Stimulated activated effector memory CD8-positive, alpha-beta T cell treated with anti-CD3 and anti-CD28 coated beads, Interleukin-12 subunit alpha, Interleukin-12 subunit beta, amount 100 ng/mL, for 72 hours (primary cell): ENCODE results near the gene GTF2IRD1.
"Not testable (repeated sequence)": the region's sequence is repeated elsewhere in the genome, so short reads cannot be mapped to it uniquely, and the experiment has no call there.

Experiments
- ATAC-seq: fragments of 150-1000 bp; cut with Tn5 transposase; 2 replicates; pipeline ENCODE4 v1.10.0; 2021
- DNase-seq, 2 donors: peaks; one replicate each; pipeline ENCODE4 v3.0.0; 2021 to 2022; ENCODE audit warnings: low spot score in 2 of 2
- H3K27ac Mint-ChIP-seq: one replicate; pipeline ENCODE4 v1.8.0; 2022; ENCODE audit warnings: mild to moderate bottlenecking, mixed read lengths
- H3K36me3 Mint-ChIP-seq: one replicate; pipeline ENCODE4 v1.8.0; 2022; ENCODE audit warnings: mild to moderate bottlenecking, mixed read lengths
- H3K4me1 Mint-ChIP-seq: one replicate; pipeline ENCODE4 v1.8.0; 2022; ENCODE audit warnings: mixed read lengths
- H3K4me3 Mint-ChIP-seq: one replicate; pipeline ENCODE4 v1.8.0; 2022; ENCODE audit warnings: mild to moderate bottlenecking, mixed read lengths
- H3K9me3 Mint-ChIP-seq: one replicate; pipeline ENCODE4 v1.8.0; 2022; ENCODE audit warnings: mixed read lengths

The GTF2IRD1 gene

DNA sequence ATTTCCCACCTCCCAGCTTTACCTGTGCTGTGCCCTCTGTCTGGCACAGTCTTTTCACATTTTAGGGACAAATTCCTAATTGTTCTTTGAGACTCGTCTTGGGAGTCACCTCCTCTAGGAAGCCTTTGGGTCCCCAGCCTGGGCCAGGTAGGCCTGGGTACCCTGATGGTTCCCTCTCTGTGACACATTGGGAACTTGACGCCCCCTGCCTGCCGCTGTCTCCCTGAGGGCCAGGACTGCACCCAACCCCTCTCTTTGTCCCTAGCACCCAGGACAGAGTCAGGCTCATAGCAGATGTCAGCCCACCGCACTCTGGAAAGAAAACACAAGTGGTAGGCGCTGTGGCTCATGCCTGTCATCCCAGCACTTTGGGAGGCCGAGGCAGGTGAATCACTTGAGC is 71.4 kb downstream of the GTF2IRD1 start:
- no peaks in the 10 kb centered on the region for H3K36me3 Mint-ChIP-seq
- no peak for ATAC-seq

GRCh38 chr7:74525881-74526280 is 72.2 kb downstream of the GTF2IRD1 start:
- H3K27ac Mint-ChIP-seq, result no peak overlapping the region
- H3K9me3 Mint-ChIP-seq, result no peaks in the 10 kb centered on the region
- H3K36me3 Mint-ChIP-seq, result no peaks in the 10 kb centered on the region
- H3K4me1 Mint-ChIP-seq, result no peaks in the 10 kb centered on the region
- no peak for ATAC-seq
- no peak for DNase-seq
- H3K4me3 Mint-ChIP-seq, result no peak overlapping the region

More for the DNA sequence above, 71.4 kb downstream of the GTF2IRD1 start:
- no peaks in the 10 kb centered on the region for H3K4me1 Mint-ChIP-seq
- no peaks in the 10 kb centered on the region for H3K9me3 Mint-ChIP-seq
- DNase-seq, result no peak
- no peak overlapping the region for H3K4me3 Mint-ChIP-seq
- H3K27ac Mint-ChIP-seq, result no peak overlapping the region

DNA sequence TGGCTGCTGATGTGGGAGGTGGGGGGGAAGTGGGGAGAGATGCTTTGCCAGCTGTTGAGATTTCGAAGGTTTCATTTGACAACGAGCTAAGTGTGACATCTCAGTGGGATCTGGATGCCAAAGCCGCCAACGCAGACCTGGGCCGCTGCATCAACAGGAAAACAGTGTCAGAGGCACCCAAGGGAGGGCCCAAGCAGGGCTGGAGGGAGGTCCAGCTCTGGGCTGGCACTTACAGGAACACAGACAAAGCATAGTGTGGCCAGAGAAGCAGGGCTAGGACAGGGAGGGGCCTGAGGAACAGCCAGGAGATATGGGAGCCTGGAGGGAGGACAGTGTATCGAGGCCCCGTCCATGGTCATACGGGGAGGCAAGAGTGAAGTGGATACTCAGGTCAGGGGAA is 73.1 kb downstream of the GTF2IRD1 start:
- Mint-ChIP-seq H3K9me3 (no peaks in the 10 kb centered on the region), H3K4me1 (no peaks in the 10 kb centered on the region), H3K4me3 (no peak overlapping the region), H3K36me3 (no peaks in the 10 kb centered on the region), H3K27ac (no peak overlapping the region)
- DNase-seq, result no peak
- ATAC-seq, result no peak

- DNase-seq (no peak), ATAC-seq (no peak)
- Mint-ChIP-seq H3K4me3 (no peak overlapping the region), H3K36me3 (no peaks in the 10 kb centered on the region), H3K27ac (no peak overlapping the region), H3K9me3 (no peaks in the 10 kb centered on the region), H3K4me1 (no peaks in the 10 kb centered on the region)
Observed at GRCh38 chr7:74527842-74528241, 74.1 kb downstream of the GTF2IRD1 start.

DNA sequence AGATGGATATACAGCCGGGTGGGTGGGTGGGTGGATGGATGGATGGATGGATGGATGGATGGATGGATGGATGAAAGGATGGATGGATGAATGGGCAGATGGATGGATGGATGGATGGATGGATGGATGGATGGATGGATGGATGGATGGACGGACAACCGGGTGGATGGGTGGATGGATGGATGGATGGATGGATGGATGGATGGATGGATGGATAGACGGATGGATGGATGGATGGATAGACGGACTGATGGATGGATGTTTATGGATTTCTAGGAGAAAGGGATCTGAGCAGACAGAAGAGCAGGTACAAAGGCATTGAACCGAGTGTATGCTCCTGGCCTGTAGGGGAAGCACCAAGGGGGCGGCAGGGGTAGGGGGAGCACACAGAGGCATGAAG is 75.1 kb downstream of the GTF2IRD1 start:
- H3K36me3 Mint-ChIP-seq, ATAC-seq, H3K4me3 Mint-ChIP-seq, H3K4me1 Mint-ChIP-seq, H3K9me3 Mint-ChIP-seq, DNase-seq: not testable (repeated sequence)
- peak overlapping the region; percentile 67 for H3K27ac Mint-ChIP-seq

GRCh38 chr7:74535951-74536356 is 82.2 kb downstream of the GTF2IRD1 start:
- DNase-seq, result no peak
- Mint-ChIP-seq H3K9me3 (no peaks in the 10 kb centered on the region), H3K27ac (no peak overlapping the region), H3K4me3 (no peak overlapping the region), H3K4me1 (no peaks in the 10 kb centered on the region), H3K36me3 (no peaks in the 10 kb centered on the region)
- no peak for ATAC-seq

DNA sequence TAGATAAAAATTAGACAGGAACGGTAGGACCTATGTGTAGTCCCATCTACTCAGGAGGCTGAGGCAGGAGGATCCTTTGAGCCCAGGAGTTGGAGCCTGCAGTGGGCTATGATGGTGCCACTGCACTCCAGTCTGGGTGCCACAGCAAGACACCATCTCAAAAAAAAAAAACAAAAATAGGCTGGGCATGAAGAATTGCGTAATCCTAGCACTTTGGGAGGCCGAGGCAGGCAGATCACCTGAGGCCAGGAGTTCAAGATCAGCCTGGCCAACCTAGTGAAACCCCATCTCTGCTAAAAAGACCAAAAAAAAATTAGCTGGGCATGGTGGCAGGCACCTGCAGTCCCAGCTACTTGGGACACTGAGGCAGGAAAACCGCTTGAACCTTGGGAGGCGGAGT is 88.2 kb downstream of the GTF2IRD1 start:
- DNase-seq, H3K9me3 Mint-ChIP-seq, H3K4me3 Mint-ChIP-seq, H3K36me3 Mint-ChIP-seq, H3K27ac Mint-ChIP-seq, ATAC-seq, H3K4me1 Mint-ChIP-seq: not testable (repeated sequence)

DNA sequence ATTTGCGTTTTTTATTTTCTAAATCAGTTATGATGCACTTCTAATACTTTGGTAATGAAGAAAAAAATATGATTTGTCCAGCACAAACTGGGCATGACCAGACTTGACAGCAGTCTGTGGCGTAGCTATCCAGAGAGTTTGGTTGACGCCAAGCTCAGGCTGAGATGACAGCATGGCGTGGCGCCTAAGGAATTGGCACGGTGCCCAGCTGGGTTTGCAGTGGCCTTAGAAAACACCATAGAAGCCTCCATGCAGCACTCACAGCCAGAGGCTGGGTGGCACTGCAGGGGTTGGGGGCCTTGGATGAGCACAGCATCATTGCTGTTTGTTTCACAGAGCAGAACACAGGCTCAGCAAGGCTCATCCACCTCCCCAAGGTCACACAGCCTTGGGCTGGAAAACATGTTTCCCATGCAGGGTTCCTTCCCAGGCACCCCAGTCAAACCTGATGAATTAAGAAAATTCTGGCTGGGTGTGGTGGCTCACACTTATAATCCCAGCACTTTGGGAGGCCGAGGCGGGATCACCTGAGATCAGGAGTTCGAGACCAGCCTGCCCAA is 88.9 kb downstream of the GTF2IRD1 start:
- no peak overlapping the region for H3K27ac Mint-ChIP-seq
- DNase-seq (no peak), ATAC-seq (no peak)
- H3K36me3 Mint-ChIP-seq, result no peaks in the 10 kb centered on the region
- no peaks in the 10 kb centered on the region for H3K4me1 Mint-ChIP-seq
- H3K9me3 Mint-ChIP-seq, result no peaks in the 10 kb centered on the region
- no peak overlapping the region for H3K4me3 Mint-ChIP-seq

- ATAC-seq (peak; percentile 19), DNase-seq (no peak)
- H3K36me3 Mint-ChIP-seq, result no peaks in the 10 kb centered on the region
- no peak overlapping the region for H3K27ac Mint-ChIP-seq
- no peak overlapping the region for H3K4me3 Mint-ChIP-seq
- no peaks in the 10 kb centered on the region for H3K9me3 Mint-ChIP-seq
- no peaks in the 10 kb centered on the region for H3K4me1 Mint-ChIP-seq
Observed at GRCh38 chr7:74544706-74545469, 91.2 kb downstream of the GTF2IRD1 start.

DNA sequence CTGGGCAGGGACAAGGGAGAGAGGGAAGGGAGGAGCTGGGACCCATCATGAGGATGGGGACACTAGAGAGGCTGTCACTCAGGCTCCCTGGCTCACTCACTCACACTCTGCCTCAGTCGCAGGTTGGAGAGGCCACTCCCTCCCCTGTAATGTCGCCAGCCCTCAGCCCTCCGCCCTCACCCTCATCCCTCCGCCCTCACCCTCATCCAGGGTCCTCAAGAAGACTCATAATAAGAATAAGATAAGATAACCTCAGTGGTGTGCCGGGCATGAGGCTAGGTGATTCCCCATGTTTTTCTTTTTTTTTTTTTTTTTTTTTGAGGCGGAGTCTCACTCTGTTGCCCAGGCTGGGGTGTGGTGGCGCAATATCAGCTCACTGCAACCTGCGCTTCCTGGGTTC is 92.2 kb downstream of the GTF2IRD1 start:
- Mint-ChIP-seq H3K36me3 (no peaks in the 10 kb centered on the region), H3K9me3 (no peaks in the 10 kb centered on the region), H3K4me1 (no peaks in the 10 kb centered on the region), H3K4me3 (no peak overlapping the region), H3K27ac (no peak overlapping the region)
- DNase-seq, result no peak
- ATAC-seq, result no peak

- ATAC-seq, result not testable (repeated sequence)
Observed at GRCh38 chr7:74553596-74554012, 99.9 kb downstream of the GTF2IRD1 start.

DNA sequence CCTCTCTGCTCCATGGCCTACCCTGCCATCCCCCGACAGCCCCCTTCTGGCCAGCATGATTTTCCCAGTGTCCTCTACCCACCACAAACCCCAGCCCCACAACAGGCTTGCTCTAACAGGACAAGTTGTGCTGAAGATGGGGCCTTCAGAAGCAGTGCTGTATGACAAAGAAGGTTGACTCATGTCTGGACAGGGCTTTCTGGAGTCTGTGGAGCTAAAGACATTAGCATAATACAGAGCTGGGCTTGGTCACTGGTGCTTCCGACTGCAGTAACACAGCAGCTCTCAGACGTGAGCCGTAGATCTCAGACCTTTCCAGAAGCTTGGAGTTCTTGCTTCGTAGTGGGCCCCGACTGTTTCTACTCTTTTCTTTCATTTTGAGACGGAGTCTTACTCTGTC is 100.5 kb downstream of the GTF2IRD1 start:
- DNase-seq (no peak), ATAC-seq (no peak)
- Mint-ChIP-seq H3K27ac (no peak overlapping the region), H3K4me3 (no peak overlapping the region), H3K4me1 (no peaks in the 10 kb centered on the region), H3K36me3 (no peaks in the 10 kb centered on the region), H3K9me3 (no peaks in the 10 kb centered on the region)

More at GRCh38 chr7:74553596-74554012, 99.9 kb downstream of the GTF2IRD1 start:
- not testable (repeated sequence) for H3K36me3 Mint-ChIP-seq, H3K4me3 Mint-ChIP-seq, H3K9me3 Mint-ChIP-seq, H3K27ac Mint-ChIP-seq, H3K4me1 Mint-ChIP-seq, DNase-seq

DNA sequence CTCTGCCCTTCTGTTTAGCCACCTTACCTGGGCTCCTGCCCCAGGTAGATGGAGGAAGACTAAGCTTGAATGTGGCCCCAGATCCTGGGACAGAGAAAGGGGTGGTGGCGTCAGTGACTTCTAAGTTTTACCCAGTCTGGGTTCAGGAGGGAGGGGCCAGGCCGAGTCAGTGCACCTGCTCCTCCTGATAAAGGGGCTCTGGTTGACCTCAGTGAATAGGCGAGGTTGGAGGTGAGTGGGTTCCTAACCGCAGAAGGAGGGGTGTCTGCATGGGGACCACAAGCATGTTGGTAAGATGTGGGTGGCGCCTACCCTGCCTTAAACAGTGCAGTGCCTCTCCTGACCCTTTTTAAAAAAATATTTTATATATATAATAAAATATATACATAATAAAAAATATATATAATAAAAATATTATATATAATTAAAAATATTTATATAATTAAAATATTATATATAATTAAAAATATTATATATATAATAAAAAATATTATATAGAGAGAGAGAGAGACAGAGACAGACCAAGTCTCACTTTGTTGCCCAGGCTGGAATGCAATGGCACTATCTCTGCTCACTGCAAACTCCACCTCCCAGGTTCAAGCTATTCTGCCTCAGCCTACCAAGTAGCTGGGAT is 106.5 kb downstream of the GTF2IRD1 start:
- Mint-ChIP-seq H3K4me1 (no peaks in the 10 kb centered on the region), H3K36me3 (no peaks in the 10 kb centered on the region), H3K9me3 (no peaks in the 10 kb centered on the region), H3K4me3 (no peak overlapping the region), H3K27ac (no peak overlapping the region)
- DNase-seq (no peak), ATAC-seq (no peak)

DNA sequence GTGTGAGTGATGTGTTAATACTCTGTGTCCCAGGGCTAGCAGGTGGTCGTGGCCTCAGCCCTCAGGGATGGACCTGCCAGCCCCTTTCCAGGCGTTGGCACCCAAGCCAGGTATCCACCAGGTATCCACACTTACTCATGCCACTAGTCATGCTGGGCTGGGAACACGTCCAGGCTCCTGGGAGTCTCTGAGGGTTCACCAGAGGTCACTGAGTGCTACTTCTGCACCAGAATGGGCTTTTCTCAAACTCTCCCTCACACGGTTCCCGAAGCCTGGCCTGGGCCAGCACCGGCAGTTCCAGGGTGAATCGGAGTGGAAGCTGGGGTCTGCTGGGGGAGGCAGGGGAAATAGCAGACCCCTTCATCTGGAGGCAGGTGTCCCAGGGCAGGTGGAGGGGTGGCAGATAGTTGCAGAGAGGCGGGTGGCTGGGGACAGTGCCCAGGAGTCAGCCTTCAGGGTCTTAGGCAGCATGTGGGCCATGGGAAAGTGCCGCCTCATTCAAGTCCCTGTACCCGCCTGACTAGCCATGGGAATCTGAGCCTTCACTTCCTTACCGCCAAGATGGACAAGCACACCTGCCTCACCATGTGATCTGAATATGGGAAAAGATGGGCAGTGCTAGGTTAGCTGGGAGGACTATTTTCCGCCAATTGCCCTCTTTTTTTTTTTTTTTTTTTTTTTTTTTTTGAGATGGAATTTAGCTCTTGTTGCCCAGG is 108.3 kb downstream of the GTF2IRD1 start:
- H3K9me3 Mint-ChIP-seq, result no peaks in the 10 kb centered on the region
- no peak for DNase-seq
- H3K4me3 Mint-ChIP-seq, result no peak overlapping the region
- ATAC-seq, result no peak
- H3K36me3 Mint-ChIP-seq, result no peaks in the 10 kb centered on the region
- peaks cover 6% of the 10 kb centered on the region for H3K4me1 Mint-ChIP-seq
- no peak overlapping the region for H3K27ac Mint-ChIP-seq

- ATAC-seq, H3K36me3 Mint-ChIP-seq: not testable (repeated sequence)
Observed at GRCh38 chr7:74563639-74564038, 109.9 kb downstream of the GTF2IRD1 start.

More at GRCh38 chr7:74563639-74564038, 109.9 kb downstream of the GTF2IRD1 start:
- not testable (repeated sequence) for H3K27ac Mint-ChIP-seq, DNase-seq, H3K9me3 Mint-ChIP-seq, H3K4me3 Mint-ChIP-seq
- H3K4me1 Mint-ChIP-seq, result peaks cover 11% of the 10 kb centered on the region
